ENCODE data around the gene CLK3. TPM values are rescaled to one million over a fixed set of nuclear protein-coding genes. Genes with fewer than 3 reads are reported as not detected.

CLK3 gene
- total and polyA plus RNA-seq, 3 experiments from 2014 or later = 84.7 to 101 (median 96.8) TPM

DNA sequence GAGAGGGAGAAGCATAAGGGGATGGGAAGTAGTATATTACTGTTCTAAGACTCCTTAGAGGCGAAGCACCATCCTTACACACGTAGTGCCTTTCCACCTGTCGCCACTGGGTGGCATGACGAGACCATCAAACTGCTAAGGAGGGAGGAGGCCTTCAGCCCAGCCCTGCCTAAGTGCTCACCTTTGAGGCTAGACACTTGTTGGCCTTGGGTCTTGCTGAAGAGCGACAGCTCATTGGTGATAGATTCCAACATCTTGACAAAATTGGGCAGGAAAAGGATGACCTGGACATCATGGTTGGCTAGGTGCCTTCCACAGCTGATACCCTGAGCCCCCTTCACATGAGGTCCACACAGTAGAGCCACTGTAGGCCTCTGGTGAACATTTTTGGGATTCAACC, 19.6 kb downstream of the CLK3 start:
- DNase-seq = peak; percentile 48 to 81 (median 56)
- H3K4me1 Mint-ChIP-seq = peaks cover 0 to 2% (median 2%) of the 10 kb centered on the region in 3 donors
- H3K27me3 Mint-ChIP-seq = no peaks in the 10 kb centered on the region
- no peaks in the 10 kb centered on the region for H3K27me3 ChIP-seq (ENCODE audit: insufficient read depth, low read length, poor library complexity, severe bottlenecking)
- peaks cover 34% of the 10 kb centered on the region for H3K36me3 ChIP-seq (ENCODE audit: insufficient read depth, low read length)
- H3K9me3 ChIP-seq (ENCODE audit: low read length) = no peaks in the 10 kb centered on the region
- no peak overlapping the region for H3K27ac ChIP-seq (ENCODE audit: low read depth, low read length)
- peaks cover 0 to 86% (median 13%) of the 10 kb centered on the region in 3 donors for H3K36me3 Mint-ChIP-seq
- no peak overlapping the region for H3K4me3 Mint-ChIP-seq
- no peaks in the 10 kb centered on the region for H3K4me1 ChIP-seq (ENCODE audit: insufficient read depth, low read length)
- ChIA-PET POLR2A (interaction anchor here (0.9 kb wide), 1 partner anchor 133 kb away, joined by 3 read pairs; no protein-coding TSS in a partner anchor), CTCF (interaction anchor here (0.5 to 16.2 kb wide), 33 partner anchors 8 to 322 kb away, joined by 3 to 180 read pairs (median 4); partner anchors contain the start of genes MPI, RPP25 and UBL7)
- H3K4me3 ChIP-seq (ENCODE audit: low read length) = no peak overlapping the region
- H3K9me3 Mint-ChIP-seq = no peaks in the 10 kb centered on the region
- H3K27ac Mint-ChIP-seq = peak overlapping the region in 6 of 8 donors; percentile 4 to 77 (median 50)

DNA sequence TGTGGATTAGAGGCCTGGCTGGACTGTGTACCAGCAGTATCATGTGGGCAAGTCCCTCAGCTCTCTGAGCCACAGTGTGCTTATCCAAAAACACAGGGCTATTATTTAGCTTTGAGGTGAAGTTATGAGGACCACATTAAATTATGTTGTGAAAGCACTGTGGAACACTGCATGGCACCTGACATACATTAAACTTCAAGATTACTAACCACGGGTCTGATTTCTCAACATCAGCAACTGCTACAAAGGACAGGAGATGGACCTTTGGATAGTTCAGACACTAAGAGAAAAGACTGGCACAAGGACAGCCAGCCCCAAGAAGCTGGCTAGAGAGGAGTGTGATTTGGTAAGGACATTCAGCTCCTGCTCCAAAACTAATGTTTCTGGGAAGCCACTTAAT, 21.3 kb downstream of the CLK3 start:
- peaks cover 0 to under 1% (median under 1%) of the 10 kb centered on the region in 3 donors for H3K4me1 Mint-ChIP-seq

DNA sequence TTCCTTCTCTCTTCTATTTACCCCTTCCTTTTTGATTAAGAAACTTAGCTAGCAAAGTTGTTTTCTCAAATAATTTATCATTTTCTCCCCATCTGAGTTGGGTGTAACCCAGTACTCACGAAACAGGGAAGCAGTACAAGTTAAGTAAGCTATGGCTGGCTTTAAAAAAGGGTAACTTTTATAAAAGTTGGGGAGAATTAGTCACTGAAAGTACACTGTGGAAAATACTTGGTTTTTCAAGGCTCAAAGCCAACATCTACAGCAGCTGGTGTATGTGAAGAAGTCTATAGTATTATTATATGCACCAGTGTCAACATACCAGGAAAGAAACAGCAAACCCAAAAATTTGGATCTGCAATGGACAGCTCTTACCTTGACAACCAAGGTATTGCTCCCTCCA, 25.5 kb downstream of the CLK3 start:
- Histone ChIP-seq H3K27ac (ENCODE audit: low read depth, low read length) (no peak overlapping the region), H3K9me3 (ENCODE audit: low read length) (no peaks in the 10 kb centered on the region), H3K36me3 (ENCODE audit: insufficient read depth, low read length) (peaks cover 6% of the 10 kb centered on the region), H3K4me1 (ENCODE audit: insufficient read depth, low read length) (no peaks in the 10 kb centered on the region), H3K4me3 (ENCODE audit: low read length) (no peak overlapping the region), H3K27me3 (ENCODE audit: insufficient read depth, low read length, poor library complexity, severe bottlenecking) (no peaks in the 10 kb centered on the region)
- no peak for DNase-seq
- Mint-ChIP-seq H3K4me1 (peaks cover 0 to 9% (median 3%) of the 10 kb centered on the region in 3 donors), H3K27ac (peak overlapping the region in 3 of 8 donors; percentile 19 to 48 (median 29)), H3K4me3 (no peak overlapping the region), H3K36me3 (peaks cover 0 to 71% (median 10%) of the 10 kb centered on the region in 3 donors), H3K9me3 (no peaks in the 10 kb centered on the region), H3K27me3 (no peaks in the 10 kb centered on the region)
- POLR2A ChIA-PET = no interaction called here
- CTCF ChIA-PET = interaction anchor here (1.0 to 16.2 kb wide), 5 partner anchors 9 to 309 kb away, joined by 3 to 180 read pairs (median 5); no protein-coding TSS in a partner anchor

More for the DNA sequence above, 21.3 kb downstream of the CLK3 start:
- Histone ChIP-seq H3K36me3 (ENCODE audit: insufficient read depth, low read length) (peaks cover 24% of the 10 kb centered on the region), H3K27ac (ENCODE audit: low read depth, low read length) (no peak overlapping the region), H3K9me3 (ENCODE audit: low read length) (no peaks in the 10 kb centered on the region), H3K4me1 (ENCODE audit: insufficient read depth, low read length) (no peaks in the 10 kb centered on the region), H3K27me3 (ENCODE audit: insufficient read depth, low read length, poor library complexity, severe bottlenecking) (no peaks in the 10 kb centered on the region), H3K4me3 (ENCODE audit: low read length) (no peak overlapping the region)
- no peaks in the 10 kb centered on the region for H3K27me3 Mint-ChIP-seq
- CTCF ChIA-PET = interaction anchor here (0.7 to 16.2 kb wide), 7 partner anchors 10 to 314 kb away, joined by 3 to 180 read pairs (median 19); no protein-coding TSS in a partner anchor
- H3K9me3 Mint-ChIP-seq = no peaks in the 10 kb centered on the region
- H3K27ac Mint-ChIP-seq = peak overlapping the region in 5 of 8 donors; percentile 19 to 67 (median 25)
- H3K4me3 Mint-ChIP-seq = no peak overlapping the region
- H3K36me3 Mint-ChIP-seq = peaks cover 0 to 89% (median 15%) of the 10 kb centered on the region in 3 donors
- no peak for DNase-seq
- POLR2A ChIA-PET = no interaction called here

DNA sequence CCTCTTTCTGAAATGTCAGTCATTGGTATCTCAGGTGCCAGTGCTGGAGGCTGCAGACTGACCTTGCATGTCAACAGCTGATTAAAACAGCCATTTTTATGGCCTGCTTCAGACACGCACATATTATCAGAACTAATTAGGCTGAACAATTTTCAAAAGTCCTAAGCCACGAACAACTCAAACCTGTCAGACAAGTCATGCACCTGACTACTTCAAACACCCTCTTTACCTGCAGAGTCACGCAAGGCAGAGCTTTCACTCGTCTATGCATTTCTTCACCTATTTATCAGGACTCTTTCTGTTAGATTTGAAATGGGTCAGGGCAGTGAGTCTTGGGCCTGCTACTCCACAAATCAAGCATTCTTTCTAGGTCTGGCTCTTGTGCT, 26.7 kb downstream of the CLK3 start:
- CTCF ChIA-PET = interaction anchor here (16.2 kb wide), 1 partner anchor 128 kb away, joined by 180 read pairs; no protein-coding TSS in a partner anchor
- DNase-seq = no peak
- POLR2A ChIA-PET = interaction anchor here (1.3 kb wide), 1 partner anchor 10 kb away, joined by 3 read pairs; no protein-coding TSS in a partner anchor
- Mint-ChIP-seq H3K27me3 (no peaks in the 10 kb centered on the region), H3K4me3 (no peak overlapping the region), H3K9me3 (no peaks in the 10 kb centered on the region), H3K27ac (peak overlapping the region in 2 of 8 donors; percentile 36 to 62), H3K36me3 (peaks cover 0 to 67% (median 11%) of the 10 kb centered on the region in 3 donors), H3K4me1 (peaks cover 3 to 12% (median 7%) of the 10 kb centered on the region in 3 donors)
- Histone ChIP-seq H3K27ac (ENCODE audit: low read depth, low read length) (no peak overlapping the region), H3K4me1 (ENCODE audit: insufficient read depth, low read length) (no peaks in the 10 kb centered on the region), H3K36me3 (ENCODE audit: insufficient read depth, low read length) (no peaks in the 10 kb centered on the region), H3K4me3 (ENCODE audit: low read length) (no peak overlapping the region), H3K27me3 (ENCODE audit: insufficient read depth, low read length, poor library complexity, severe bottlenecking) (no peaks in the 10 kb centered on the region), H3K9me3 (ENCODE audit: low read length) (no peaks in the 10 kb centered on the region)

DNA sequence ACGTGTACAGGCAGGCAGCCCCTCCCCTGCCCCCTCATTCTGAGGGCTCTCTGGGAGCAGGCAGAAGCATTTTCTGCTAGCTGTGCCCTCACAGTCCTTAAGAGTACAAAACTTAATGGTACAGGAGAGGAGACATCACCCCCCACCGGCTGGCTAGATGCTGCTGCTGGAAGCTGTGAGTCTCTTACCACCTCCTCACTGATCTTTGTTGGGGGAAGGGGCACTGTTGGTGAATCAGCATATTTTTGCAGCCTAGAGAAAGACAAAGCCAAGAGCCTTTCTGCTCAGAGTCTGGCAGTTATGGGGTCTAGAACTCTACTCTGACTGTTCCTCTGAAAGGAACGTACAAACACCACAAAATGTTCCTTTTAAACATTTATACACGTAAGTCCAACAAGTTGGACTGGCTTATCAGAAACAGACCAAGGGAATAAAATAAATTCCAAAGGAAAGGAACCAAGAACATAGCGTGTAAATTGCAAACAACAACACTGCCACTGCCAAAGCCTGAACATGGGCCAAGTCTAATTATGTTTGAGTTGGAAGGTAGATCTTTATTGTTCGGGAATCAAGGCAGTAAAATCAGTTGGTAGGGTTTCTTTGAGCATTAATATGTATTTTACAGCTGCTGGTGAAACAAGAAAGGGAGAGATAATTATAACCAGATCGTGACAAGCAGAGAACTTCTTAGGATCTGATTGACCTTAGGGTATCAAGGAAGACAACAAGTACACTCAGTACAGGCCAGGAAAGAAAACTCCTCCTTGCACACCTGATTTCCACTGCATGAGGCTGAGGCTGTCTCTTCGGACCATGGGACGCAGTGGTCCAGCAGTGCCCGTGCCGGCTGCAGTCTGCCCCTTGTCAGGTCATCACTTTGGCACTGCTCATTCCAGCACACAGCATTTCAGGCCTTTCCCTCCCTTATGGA, 27.4 kb downstream of the CLK3 start:
- H3K4me1 ChIP-seq (ENCODE audit: insufficient read depth, low read length) = no peaks in the 10 kb centered on the region
- peak overlapping the region in 3 of 8 donors; percentile 39 to 87 (median 72) for H3K27ac Mint-ChIP-seq
- CTCF ChIA-PET = interaction anchor here (1.9 to 16.2 kb wide), 2 partner anchors 9 to 127 kb away, joined by 5 to 180 read pairs; no protein-coding TSS in a partner anchor

DNA sequence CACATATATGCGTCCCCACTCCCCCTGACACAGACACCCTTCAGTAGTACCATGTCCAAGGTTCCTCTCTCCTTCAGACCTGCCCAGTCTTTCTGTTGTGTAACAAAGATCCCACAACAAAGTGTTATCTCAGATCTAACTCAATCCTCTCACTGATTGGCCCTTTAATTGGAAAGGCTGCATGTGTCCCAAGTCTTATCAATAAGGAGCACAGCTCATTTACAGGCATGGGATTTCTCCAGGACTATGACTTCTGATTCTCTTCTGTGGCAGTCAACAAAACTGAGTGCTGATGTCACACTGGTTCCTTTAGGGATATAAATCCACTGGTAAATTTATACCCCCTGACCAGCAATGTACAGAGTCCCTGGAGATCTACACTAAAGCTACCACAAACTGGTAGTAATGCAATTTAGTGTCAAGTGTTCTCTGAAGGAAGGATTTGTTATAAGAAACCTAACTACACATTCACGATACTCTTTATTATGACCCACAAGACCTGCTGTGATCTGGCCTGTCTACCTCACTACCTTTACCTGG, 28.1 kb downstream of the CLK3 start:
- no peaks in the 10 kb centered on the region for H3K36me3 ChIP-seq (ENCODE audit: insufficient read depth, low read length)
- no peaks in the 10 kb centered on the region for H3K27me3 ChIP-seq (ENCODE audit: insufficient read depth, low read length, poor library complexity, severe bottlenecking)
- H3K9me3 Mint-ChIP-seq = no peaks in the 10 kb centered on the region
- POLR2A ChIA-PET = interaction anchor here (1.3 kb wide), 1 partner anchor 11 kb away, joined by 3 read pairs; no protein-coding TSS in a partner anchor
- H3K36me3 Mint-ChIP-seq = peaks cover 0 to 63% (median 11%) of the 10 kb centered on the region in 3 donors
- DNase-seq = no peak
- no peaks in the 10 kb centered on the region for H3K27me3 Mint-ChIP-seq
- no peaks in the 10 kb centered on the region for H3K9me3 ChIP-seq (ENCODE audit: low read length)
- H3K4me1 ChIP-seq (ENCODE audit: insufficient read depth, low read length) = no peaks in the 10 kb centered on the region
- peak overlapping the region in 5 of 8 donors; percentile 5 to 72 (median 39) for H3K27ac Mint-ChIP-seq
- H3K4me1 Mint-ChIP-seq = peaks cover 4 to 20% (median 12%) of the 10 kb centered on the region in 3 donors
- H3K4me3 Mint-ChIP-seq = no peak overlapping the region
- H3K27ac ChIP-seq (ENCODE audit: low read depth, low read length) = no peak overlapping the region
- H3K4me3 ChIP-seq (ENCODE audit: low read length) = no peak overlapping the region
- CTCF ChIA-PET = interaction anchor here (1.9 kb wide), 1 partner anchor 10 kb away, joined by 5 read pairs; no protein-coding TSS in a partner anchor

More for the DNA sequence above, 27.4 kb downstream of the CLK3 start:
- DNase-seq = no peak
- H3K27me3 Mint-ChIP-seq = no peaks in the 10 kb centered on the region
- H3K9me3 Mint-ChIP-seq = no peaks in the 10 kb centered on the region
- no peak overlapping the region for H3K4me3 ChIP-seq (ENCODE audit: low read length)
- no peak overlapping the region for H3K4me3 Mint-ChIP-seq
- H3K4me1 Mint-ChIP-seq = peaks cover 3 to 13% (median 9%) of the 10 kb centered on the region in 3 donors
- no peaks in the 10 kb centered on the region for H3K27me3 ChIP-seq (ENCODE audit: insufficient read depth, low read length, poor library complexity, severe bottlenecking)
- H3K27ac ChIP-seq (ENCODE audit: low read depth, low read length) = no peak overlapping the region
- POLR2A ChIA-PET = interaction anchor here (1.3 kb wide), 1 partner anchor 10 kb away, joined by 3 read pairs; no protein-coding TSS in a partner anchor
- no peaks in the 10 kb centered on the region for H3K9me3 ChIP-seq (ENCODE audit: low read length)
- H3K36me3 ChIP-seq (ENCODE audit: insufficient read depth, low read length) = no peaks in the 10 kb centered on the region
- peaks cover 0 to 64% (median 11%) of the 10 kb centered on the region in 3 donors for H3K36me3 Mint-ChIP-seq

DNA sequence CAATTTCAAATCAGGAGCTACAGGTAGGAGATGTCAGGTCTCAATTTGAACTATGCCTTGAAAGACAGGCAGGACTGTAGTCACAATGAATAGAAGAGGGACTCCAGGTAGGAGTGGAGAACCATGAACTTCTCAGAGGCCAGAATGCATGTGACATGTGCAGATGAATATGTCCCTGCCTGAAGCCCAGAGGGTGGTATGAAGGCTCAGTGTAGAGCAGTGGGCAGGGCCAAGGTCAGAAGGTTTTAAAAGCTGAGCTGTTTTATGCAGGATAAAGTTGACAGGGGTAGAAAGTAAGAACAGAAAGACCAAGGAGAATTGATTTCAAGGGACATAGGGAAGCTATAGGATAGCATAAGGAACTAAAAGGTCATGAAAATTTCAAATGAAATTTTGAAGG, 30.8 kb downstream of the CLK3 start:
- Mint-ChIP-seq H3K27ac (peak overlapping the region in 4 of 8 donors; percentile 27 to 67 (median 41)), H3K4me3 (no peak overlapping the region), H3K9me3 (no peaks in the 10 kb centered on the region), H3K4me1 (peaks cover 4 to 20% (median 16%) of the 10 kb centered on the region in 3 donors), H3K36me3 (peaks cover 0 to 55% (median 10%) of the 10 kb centered on the region in 3 donors), H3K27me3 (no peaks in the 10 kb centered on the region)
- Histone ChIP-seq H3K4me1 (ENCODE audit: insufficient read depth, low read length) (no peaks in the 10 kb centered on the region), H3K36me3 (ENCODE audit: insufficient read depth, low read length) (no peaks in the 10 kb centered on the region), H3K4me3 (ENCODE audit: low read length) (no peak overlapping the region), H3K9me3 (ENCODE audit: low read length) (no peaks in the 10 kb centered on the region), H3K27ac (ENCODE audit: low read depth, low read length) (no peak overlapping the region), H3K27me3 (ENCODE audit: insufficient read depth, low read length, poor library complexity, severe bottlenecking) (no peaks in the 10 kb centered on the region)
- ChIA-PET POLR2A (interaction anchor here (0.6 kb wide), 1 partner anchor 123 kb away, joined by 4 read pairs; no protein-coding TSS in a partner anchor), CTCF (interaction anchor here (0.7 to 2.2 kb wide), 4 partner anchors 9 to 122 kb away, joined by 3 to 7 read pairs (median 4); no protein-coding TSS in a partner anchor)
- DNase-seq = no peak

Data from CD8-positive, alpha-beta memory T cell (primary cell).